K562 (cell line): ENCODE measurements around the gene EPHX1.

ENCODE experiments used
- ARHGAP35 ChIP-seq: fragments of 450-650 bp; IDR thresholded peaks from 2 replicates; pipeline ENCODE4 v1.6.1; 2018; ENCODE audit not compliant: partially characterized antibody
- CTCF ChIP-seq, 3 experiments: IDR thresholded peaks in 2 of 3; conservative IDR thresholded peaks in 1 of 3; 2 replicates each; pipeline ENCODE4 v1.5.1; 2011 to 2012; ENCODE audit warnings: low read length in 3 of 3, mild to moderate bottlenecking in 3 of 3, control low read depth in 2 of 3, improper control_type of control experiment in 1 of 3, inconsistent platforms in 1 of 3, low read depth in 1 of 3, mixed read lengths in 1 of 3, moderate library complexity in 1 of 3; ENCODE audit not compliant: insufficient read depth in 2 of 3
- SIRT6 ChIP-seq: IDR thresholded peaks from one replicate; pipeline ENCODE4 v1.6.1; 2012; ENCODE audit warnings: low read depth, mild to moderate bottlenecking, control low read depth, inconsistent platforms, low read length, moderate library complexity
- SP1 ChIP-seq: sonication (generic); formaldehyde crosslinking; IDR thresholded peaks from 2 replicates; pipeline ENCODE4 v1.8.1; 2022; ENCODE audit warnings: mild to moderate bottlenecking, missing genetic modification reagents

GRCh38 chr1:225770561-225771248 is 39.2 kb upstream of the EPHX1 start:
- TF ChIP-seq SIRT6 (no peak), SP1 (CRISPR knock-in tag) (no peak), CTCF (IDR thresholded peaks at IDR 0.05 in 2 of 3, conservative IDR thresholded peaks at IDR 0.05 in 1 of 3; ENCODE audit: insufficient read depth in 2 of 3, low read depth in 1 of 3, low read length in 3 of 3) (no peak), ARHGAP35 (no peak)
